Measurements from ENCODE around the gene CHST7.

The CHST7 gene

GRCh38 chrX:46624090-46624786, 50.7 kb downstream of the CHST7 start:
- TF ChIP-seq, protein P1, sequence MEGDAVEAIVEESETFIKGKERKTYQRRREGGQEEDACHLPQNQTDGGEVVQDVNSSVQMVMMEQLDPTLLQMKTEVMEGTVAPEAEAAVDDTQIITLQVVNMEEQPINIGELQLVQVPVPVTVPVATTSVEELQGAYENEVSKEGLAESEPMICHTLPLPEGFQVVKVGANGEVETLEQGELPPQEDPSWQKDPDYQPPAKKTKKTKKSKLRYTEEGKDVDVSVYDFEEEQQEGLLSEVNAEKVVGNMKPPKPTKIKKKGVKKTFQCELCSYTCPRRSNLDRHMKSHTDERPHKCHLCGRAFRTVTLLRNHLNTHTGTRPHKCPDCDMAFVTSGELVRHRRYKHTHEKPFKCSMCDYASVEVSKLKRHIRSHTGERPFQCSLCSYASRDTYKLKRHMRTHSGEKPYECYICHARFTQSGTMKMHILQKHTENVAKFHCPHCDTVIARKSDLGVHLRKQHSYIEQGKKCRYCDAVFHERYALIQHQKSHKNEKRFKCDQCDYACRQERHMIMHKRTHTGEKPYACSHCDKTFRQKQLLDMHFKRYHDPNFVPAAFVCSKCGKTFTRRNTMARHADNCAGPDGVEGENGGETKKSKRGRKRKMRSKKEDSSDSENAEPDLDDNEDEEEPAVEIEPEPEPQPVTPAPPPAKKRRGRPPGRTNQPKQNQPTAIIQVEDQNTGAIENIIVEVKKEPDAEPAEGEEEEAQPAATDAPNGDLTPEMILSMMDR (IDR thresholded peaks at IDR 0.05): no peak

- TF ChIP-seq, protein P1 (IDR thresholded peaks at IDR 0.05): no peak
Measured at GRCh38 chrX:46626566-46626965, 53.0 kb downstream of the CHST7 start.

GRCh38 chrX:46627062-46627461, 53.5 kb downstream of the CHST7 start:
- TF ChIP-seq, protein P1 (IDR thresholded peaks at IDR 0.05): no peak

DNA sequence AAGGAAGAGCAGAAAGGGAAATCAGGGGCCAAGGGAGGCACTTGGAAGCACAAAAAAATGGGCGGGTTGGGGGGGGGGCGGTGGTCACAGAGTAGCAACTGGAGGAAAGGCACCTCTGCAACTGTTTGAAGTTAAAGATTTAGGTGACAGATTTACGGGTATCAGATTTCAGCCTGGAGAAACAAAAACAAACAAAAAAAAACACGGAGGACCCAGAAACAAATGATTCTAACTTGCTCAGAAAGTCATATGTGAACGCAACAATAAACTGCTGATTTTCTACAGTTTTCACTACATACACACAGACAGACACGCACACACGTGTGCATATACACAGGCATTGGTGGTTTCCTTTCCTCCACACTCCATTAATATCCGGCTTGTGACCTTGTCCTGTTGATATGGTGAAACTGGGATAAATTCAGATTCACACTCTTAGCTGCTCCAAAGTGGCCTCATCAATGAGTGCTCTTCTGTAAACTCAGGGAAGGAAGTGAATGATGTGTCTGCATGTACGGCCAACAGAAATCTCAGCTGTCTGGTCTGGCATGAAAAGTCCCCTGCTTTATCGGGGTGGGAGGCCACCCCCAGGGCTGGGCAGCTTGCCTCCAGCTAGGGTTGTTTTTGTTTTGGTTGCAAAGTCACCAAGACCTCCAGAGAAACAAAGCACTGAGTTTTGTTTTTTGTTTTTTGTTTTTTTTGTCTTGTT, 54.3 kb downstream of the CHST7 start:
- TF ChIP-seq, protein P1 (IDR thresholded peaks at IDR 0.05): no peak

DNA sequence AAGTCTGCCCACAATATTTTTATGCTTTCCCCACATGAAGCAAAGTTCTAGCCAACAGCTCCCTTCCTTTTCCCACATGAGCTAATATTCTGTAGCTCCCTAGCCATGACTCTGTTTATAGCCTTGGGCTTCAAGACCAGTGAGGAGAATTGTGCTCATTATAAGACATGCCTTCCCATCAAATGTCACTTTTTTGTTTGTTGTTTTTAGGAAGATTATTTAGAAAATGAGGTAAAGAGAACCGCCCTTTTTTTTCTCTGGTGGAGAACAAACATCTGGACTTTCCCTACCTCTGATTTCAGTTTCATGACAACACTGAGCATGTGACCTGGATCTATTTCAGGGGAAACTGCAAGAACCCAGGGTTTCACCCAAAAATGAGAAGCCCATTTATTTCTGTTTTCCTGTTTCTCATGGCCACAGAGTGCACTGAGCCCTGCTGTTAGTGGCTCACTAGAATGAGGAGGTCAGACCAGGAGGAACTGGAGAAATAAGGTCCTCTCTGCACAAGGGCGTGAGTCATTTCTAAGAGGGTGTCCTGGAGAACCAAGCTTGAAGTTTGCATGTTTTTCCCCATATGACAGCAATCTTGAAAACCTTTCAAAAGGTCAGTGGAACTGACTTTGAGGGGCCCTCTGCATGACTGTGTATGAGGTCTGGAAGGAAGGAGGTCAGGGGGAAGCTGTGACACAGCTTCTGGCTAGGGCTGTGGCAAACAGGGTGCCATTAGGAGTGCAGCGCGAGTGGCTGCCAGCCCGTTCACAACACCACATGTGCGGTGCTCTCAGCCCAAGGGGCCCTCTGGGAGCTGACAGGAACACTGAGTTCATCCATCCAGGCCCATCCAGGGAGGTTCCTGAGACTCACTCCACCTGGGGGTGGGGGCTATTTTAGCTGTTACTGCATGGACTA, 55.2 kb downstream of the CHST7 start:
- TF ChIP-seq, protein P1 (IDR thresholded peaks at IDR 0.05): no peak

GRCh38 chrX:46630141-46630540, 56.6 kb downstream of the CHST7 start:
- TF ChIP-seq, protein P1 (IDR thresholded peaks at IDR 0.05): no peak

- TF ChIP-seq, protein P1 (IDR thresholded peaks at IDR 0.05): no peak
Measured at GRCh38 chrX:46634577-46634976, 61.0 kb downstream of the CHST7 start.
